HUES6 (cell line): ENCODE measurements around the gene NLN.

Source experiments
- H3K27ac ChIP-seq: 2 replicates; pipeline ENCODE4 v1.7.0; 2013; ENCODE audit warnings: low read depth, mild to moderate bottlenecking, low read length, inconsistent platforms
- H3K27me3 ChIP-seq: 2 replicates; pipeline ENCODE4 v1.6.1; 2013; ENCODE audit warnings: low read length; ENCODE audit not compliant: control insufficient read depth, insufficient read depth
- H3K36me3 ChIP-seq: 2 replicates; pipeline ENCODE4 v1.6.1; 2013; ENCODE audit warnings: low read length; ENCODE audit not compliant: control insufficient read depth, insufficient read depth
- H3K4me1 ChIP-seq: 2 replicates; pipeline ENCODE4 v1.6.1; 2013; ENCODE audit warnings: low read length; ENCODE audit not compliant: control insufficient read depth, insufficient read depth
- H3K4me3 ChIP-seq: 2 replicates; pipeline ENCODE4 v1.5.1; 2013; ENCODE audit warnings: low read depth, low read length
- H3K9ac ChIP-seq: one replicate; pipeline ENCODE4 v1.6.1; 2013; ENCODE audit warnings: mild to moderate bottlenecking, low read length
- H3K9me3 ChIP-seq: 2 replicates; pipeline ENCODE4 v1.6.1; 2013; ENCODE audit warnings: low read depth, low read length; ENCODE audit not compliant: control insufficient read depth, insufficient read depth

NLN gene

GRCh38 chr5:65809817-65810531 is 88.0 kb downstream of the NLN start:
- Histone ChIP-seq H3K4me1 (no peaks in the 10 kb centered on the region), H3K4me3 (no peak overlapping the region), H3K9ac (no peak overlapping the region), H3K36me3 (peaks cover 81% of the 10 kb centered on the region), H3K27ac (no peak overlapping the region), H3K27me3 (no peaks in the 10 kb centered on the region), H3K9me3 (no peaks in the 10 kb centered on the region)

GRCh38 chr5:65811004-65811403 is 89.0 kb downstream of the NLN start:
- Histone ChIP-seq H3K4me3 (no peak overlapping the region), H3K27me3 (no peaks in the 10 kb centered on the region), H3K9me3 (no peaks in the 10 kb centered on the region), H3K36me3 (peaks cover 78% of the 10 kb centered on the region), H3K4me1 (no peaks in the 10 kb centered on the region), H3K9ac (no peak overlapping the region), H3K27ac (no peak overlapping the region)

GRCh38 chr5:65811885-65812284 is 89.9 kb downstream of the NLN start:
- Histone ChIP-seq H3K27ac (no peak overlapping the region), H3K36me3 (peaks cover 80% of the 10 kb centered on the region), H3K9ac (no peak overlapping the region)

GRCh38 chr5:65812648-65813047 is 90.6 kb downstream of the NLN start:
- Histone ChIP-seq H3K36me3 (peaks cover 86% of the 10 kb centered on the region), H3K4me1 (peaks cover 1% of the 10 kb centered on the region; the same call in 1 of the 2 replicates)

More at GRCh38 chr5:65811885-65812284, 89.9 kb downstream of the NLN start:
- no peaks in the 10 kb centered on the region for H3K9me3 ChIP-seq
- no peaks in the 10 kb centered on the region for H3K27me3 ChIP-seq
- no peak overlapping the region for H3K4me3 ChIP-seq
- H3K4me1 ChIP-seq = no peaks in the 10 kb centered on the region

GRCh38 chr5:65813174-65813573 is 91.2 kb downstream of the NLN start:
- Histone ChIP-seq H3K9ac (no peak overlapping the region), H3K27me3 (no peaks in the 10 kb centered on the region), H3K36me3 (peaks cover 86% of the 10 kb centered on the region), H3K27ac (no peak overlapping the region), H3K4me1 (peaks cover 3% of the 10 kb centered on the region; the same call in 1 of the 2 replicates), H3K9me3 (no peaks in the 10 kb centered on the region), H3K4me3 (no peak overlapping the region)

More at GRCh38 chr5:65812648-65813047, 90.6 kb downstream of the NLN start:
- H3K9ac ChIP-seq = no peak overlapping the region
- H3K4me3 ChIP-seq = no peak overlapping the region
- H3K9me3 ChIP-seq = no peaks in the 10 kb centered on the region
- H3K27me3 ChIP-seq = no peaks in the 10 kb centered on the region
- no peak overlapping the region for H3K27ac ChIP-seq

- H3K9ac ChIP-seq = no peak overlapping the region
- no peaks in the 10 kb centered on the region for H3K9me3 ChIP-seq
- peaks cover 82% of the 10 kb centered on the region for H3K36me3 ChIP-seq
- H3K27ac ChIP-seq = no peak overlapping the region
- no peak overlapping the region for H3K4me3 ChIP-seq
- peaks cover 3% of the 10 kb centered on the region; the same call in 1 of the 2 replicates for H3K4me1 ChIP-seq
- no peaks in the 10 kb centered on the region for H3K27me3 ChIP-seq
These were observed 93.2 kb downstream of the NLN start for GRCh38 chr5:65815161-65815560.

- Histone ChIP-seq H3K4me3 (no peak overlapping the region), H3K27ac (no peak overlapping the region), H3K9me3 (no peaks in the 10 kb centered on the region), H3K36me3 (peaks cover 66% of the 10 kb centered on the region), H3K9ac (no peak overlapping the region), H3K27me3 (no peaks in the 10 kb centered on the region), H3K4me1 (peaks cover 3% of the 10 kb centered on the region; the same call in 1 of the 2 replicates)
These were observed 94.7 kb downstream of the NLN start for GRCh38 chr5:65816729-65817128.

GRCh38 chr5:65817931-65818330 is 95.9 kb downstream of the NLN start:
- H3K9me3 ChIP-seq = no peaks in the 10 kb centered on the region
- no peak overlapping the region for H3K4me3 ChIP-seq
- peaks cover 64% of the 10 kb centered on the region for H3K36me3 ChIP-seq
- no peaks in the 10 kb centered on the region for H3K27me3 ChIP-seq
- H3K4me1 ChIP-seq = peaks cover 3% of the 10 kb centered on the region; the same call in 1 of the 2 replicates
- H3K9ac ChIP-seq = no peak overlapping the region
- H3K27ac ChIP-seq = no peak overlapping the region

GRCh38 chr5:65818592-65818991 is 96.6 kb downstream of the NLN start:
- Histone ChIP-seq H3K4me3 (no peak overlapping the region), H3K27ac (no peak overlapping the region), H3K9me3 (no peaks in the 10 kb centered on the region), H3K9ac (no peak overlapping the region), H3K27me3 (no peaks in the 10 kb centered on the region), H3K4me1 (peaks cover 3% of the 10 kb centered on the region; the same call in 1 of the 2 replicates), H3K36me3 (peaks cover 63% of the 10 kb centered on the region)

- Histone ChIP-seq H3K9me3 (no peaks in the 10 kb centered on the region), H3K27me3 (no peaks in the 10 kb centered on the region), H3K9ac (no peak overlapping the region), H3K4me3 (no peak overlapping the region), H3K36me3 (peaks cover 59% of the 10 kb centered on the region), H3K27ac (no peak overlapping the region), H3K4me1 (peaks cover 3% of the 10 kb centered on the region; the same call in 1 of the 2 replicates)
These were observed 97.4 kb downstream of the NLN start for GRCh38 chr5:65819215-65819904.

- Histone ChIP-seq H3K36me3 (peaks cover 61% of the 10 kb centered on the region), H3K9ac (no peak overlapping the region), H3K4me3 (no peak overlapping the region), H3K27ac (no peak overlapping the region), H3K27me3 (no peaks in the 10 kb centered on the region), H3K9me3 (no peaks in the 10 kb centered on the region), H3K4me1 (peaks cover 3% of the 10 kb centered on the region; the same call in 1 of the 2 replicates)
These were observed 97.9 kb downstream of the NLN start for GRCh38 chr5:65819905-65820240.
